WTC11 (cell line): ENCODE data around the gene FCMR.

ENCODE experiments used
- ATF3 ChIP-seq: sonication (generic); formaldehyde crosslinking; conservative IDR thresholded peaks from 2 replicates; pipeline ENCODE4 v1.8.1; 2022; ENCODE audit warnings: mild to moderate bottlenecking, missing genetic modification reagents
- CTCF ChIP-seq: fragments of 200-600 bp; IDR thresholded peaks from 2 replicates; pipeline ENCODE4 v1.8.0; 2022; ENCODE audit warnings: antibody characterized with exemption
- E2F1 ChIP-seq: sonication (generic); formaldehyde crosslinking; IDR thresholded peaks from 2 replicates; pipeline ENCODE4 v1.8.0; 2022; ENCODE audit warnings: mild to moderate bottlenecking, missing genetic modification reagents
- ESRRA ChIP-seq: sonication (generic); formaldehyde crosslinking; IDR thresholded peaks from 2 replicates; pipeline ENCODE4 v1.8.1; 2022; ENCODE audit warnings: mild to moderate bottlenecking, missing genetic modification reagents, borderline replicate concordance
- ZBTB43 ChIP-seq: sonication (generic); formaldehyde crosslinking; IDR thresholded peaks from 2 replicates; pipeline ENCODE4 v1.8.1; 2023; ENCODE audit warnings: mild to moderate bottlenecking, missing genetic modification reagents

GRCh38 chr1:206901944-206902343, 19.8 kb downstream of the FCMR start:
- TF ChIP-seq CTCF (no peak), ZBTB43 (CRISPR knock-in tag) (no peak), ATF3 (CRISPR knock-in tag) (no peak), E2F1 (CRISPR knock-in tag) (no peak), ESRRA (no peak)
